Measurements from ENCODE around the gene TBCEL. TPM values are rescaled to one million over a fixed set of nuclear protein-coding genes. Genes with fewer than 3 reads are reported as not detected.

Gene TBCEL
- total and polyA plus RNA-seq, 11 donors: 3.0 to 40.5 (median 25.4) TPM

DNA sequence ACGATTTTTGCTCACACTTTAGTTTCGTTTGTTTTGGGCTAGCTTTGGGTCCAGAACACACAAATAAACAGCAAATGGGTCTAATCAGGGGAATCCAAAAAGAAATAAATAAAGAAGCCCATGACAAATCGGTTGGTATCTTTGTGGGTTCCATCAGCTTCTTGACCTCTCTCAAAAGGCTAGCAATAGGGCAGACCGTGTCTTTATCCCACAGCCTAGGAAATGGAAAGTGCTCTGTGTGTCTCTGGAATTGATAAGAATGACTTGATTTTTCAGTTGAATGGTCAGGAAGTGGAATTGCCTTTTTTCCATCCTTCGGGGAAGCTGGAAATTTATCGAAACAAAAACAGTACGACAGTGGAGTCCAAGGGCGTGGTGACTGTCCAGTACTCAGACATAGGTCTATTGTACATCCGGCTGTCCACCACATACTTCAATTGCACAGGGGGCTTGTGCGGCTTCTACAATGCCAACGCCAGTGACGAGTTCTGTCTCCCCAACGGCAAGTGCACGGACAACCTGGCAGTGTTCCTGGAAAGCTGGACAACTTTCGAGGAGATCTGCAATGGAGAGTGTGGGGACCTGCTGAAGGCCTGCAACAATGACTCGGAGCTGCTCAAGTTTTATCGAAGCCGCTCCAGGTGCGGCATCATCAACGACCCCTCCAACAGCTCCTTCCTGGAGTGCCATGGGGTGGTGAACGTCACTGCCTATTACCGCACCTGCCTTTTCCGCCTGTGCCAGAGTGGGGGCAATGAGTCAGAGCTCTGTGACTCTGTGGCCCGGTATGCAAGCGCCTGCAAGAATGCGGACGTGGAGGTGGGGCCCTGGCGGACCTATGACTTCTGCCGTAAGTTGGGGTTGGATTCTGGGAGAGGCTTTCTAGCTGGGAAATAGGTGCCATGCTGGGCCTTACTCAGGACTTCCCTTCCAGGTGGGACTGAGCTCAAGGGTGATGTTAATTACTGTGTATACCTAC, 105.7 kb downstream of the TBCEL start:
- H3K4me3 ChIP-seq: no peak overlapping the region
- no peak for DNase-seq
- intact Hi-C loops (cut with DNase I): no loop called here
- peaks cover 0 to 3% (median 0%) of the 10 kb centered on the region in 9 donors for H3K36me3 ChIP-seq
- ATAC-seq: peak in 1 of 4 donors; percentile 36
- TF ChIP-seq, protein P1, sequence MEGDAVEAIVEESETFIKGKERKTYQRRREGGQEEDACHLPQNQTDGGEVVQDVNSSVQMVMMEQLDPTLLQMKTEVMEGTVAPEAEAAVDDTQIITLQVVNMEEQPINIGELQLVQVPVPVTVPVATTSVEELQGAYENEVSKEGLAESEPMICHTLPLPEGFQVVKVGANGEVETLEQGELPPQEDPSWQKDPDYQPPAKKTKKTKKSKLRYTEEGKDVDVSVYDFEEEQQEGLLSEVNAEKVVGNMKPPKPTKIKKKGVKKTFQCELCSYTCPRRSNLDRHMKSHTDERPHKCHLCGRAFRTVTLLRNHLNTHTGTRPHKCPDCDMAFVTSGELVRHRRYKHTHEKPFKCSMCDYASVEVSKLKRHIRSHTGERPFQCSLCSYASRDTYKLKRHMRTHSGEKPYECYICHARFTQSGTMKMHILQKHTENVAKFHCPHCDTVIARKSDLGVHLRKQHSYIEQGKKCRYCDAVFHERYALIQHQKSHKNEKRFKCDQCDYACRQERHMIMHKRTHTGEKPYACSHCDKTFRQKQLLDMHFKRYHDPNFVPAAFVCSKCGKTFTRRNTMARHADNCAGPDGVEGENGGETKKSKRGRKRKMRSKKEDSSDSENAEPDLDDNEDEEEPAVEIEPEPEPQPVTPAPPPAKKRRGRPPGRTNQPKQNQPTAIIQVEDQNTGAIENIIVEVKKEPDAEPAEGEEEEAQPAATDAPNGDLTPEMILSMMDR (IDR thresholded peaks at IDR 0.05): no peak
- TF ChIP-seq POLR2A (IDR thresholded peaks at IDR 0.05): no peak
- no peaks in the 10 kb centered on the region for H3K9me3 ChIP-seq
- H3K27me3 ChIP-seq: no peaks in the 10 kb centered on the region
- H3K4me1 ChIP-seq: peaks cover 0 to 4% (median 1%) of the 10 kb centered on the region in 12 donors
- WGBS, 4 donors: 83 to 87% (median 83%) methylated on average over 25 to 29 of the region's 29 CpGs
- no peak overlapping the region for H3K27ac ChIP-seq

DNA sequence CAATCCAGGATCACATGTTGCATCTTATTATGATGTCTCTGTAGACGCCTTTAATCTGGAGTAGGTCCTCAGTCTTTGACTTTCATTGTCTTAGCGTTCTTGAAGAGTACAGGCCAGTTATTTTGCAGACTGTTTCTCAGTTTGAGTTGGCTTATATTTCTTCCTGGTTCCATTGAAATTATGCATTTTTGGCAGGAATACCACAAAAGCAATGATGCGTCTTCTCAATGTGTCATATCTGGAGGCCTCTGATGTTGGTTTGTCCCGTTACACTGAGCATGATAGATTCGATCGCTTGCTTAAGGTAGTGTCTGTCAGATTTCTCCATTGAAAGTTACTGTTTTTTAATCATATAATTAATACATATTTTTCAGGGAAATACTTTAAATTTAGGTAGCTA, 107.8 kb downstream of the TBCEL start:
- no peak overlapping the region for H3K4me3 ChIP-seq
- no peak overlapping the region for H3K27ac ChIP-seq
- TF ChIP-seq, protein P1 (IDR thresholded peaks at IDR 0.05): no peak
- intact Hi-C loops (cut with DNase I): no loop called here
- no peak for ATAC-seq
- 78 to 88% (median 87%) methylated on average over 6 of the region's 6 CpGs for WGBS, 4 donors
- H3K9me3 ChIP-seq: no peaks in the 10 kb centered on the region
- peaks cover 0 to 14% (median 3%) of the 10 kb centered on the region in 12 donors for H3K4me1 ChIP-seq
- H3K36me3 ChIP-seq: peaks cover 0 to 3% (median 0%) of the 10 kb centered on the region in 9 donors
- H3K27me3 ChIP-seq: no peaks in the 10 kb centered on the region
- DNase-seq: no peak

DNA sequence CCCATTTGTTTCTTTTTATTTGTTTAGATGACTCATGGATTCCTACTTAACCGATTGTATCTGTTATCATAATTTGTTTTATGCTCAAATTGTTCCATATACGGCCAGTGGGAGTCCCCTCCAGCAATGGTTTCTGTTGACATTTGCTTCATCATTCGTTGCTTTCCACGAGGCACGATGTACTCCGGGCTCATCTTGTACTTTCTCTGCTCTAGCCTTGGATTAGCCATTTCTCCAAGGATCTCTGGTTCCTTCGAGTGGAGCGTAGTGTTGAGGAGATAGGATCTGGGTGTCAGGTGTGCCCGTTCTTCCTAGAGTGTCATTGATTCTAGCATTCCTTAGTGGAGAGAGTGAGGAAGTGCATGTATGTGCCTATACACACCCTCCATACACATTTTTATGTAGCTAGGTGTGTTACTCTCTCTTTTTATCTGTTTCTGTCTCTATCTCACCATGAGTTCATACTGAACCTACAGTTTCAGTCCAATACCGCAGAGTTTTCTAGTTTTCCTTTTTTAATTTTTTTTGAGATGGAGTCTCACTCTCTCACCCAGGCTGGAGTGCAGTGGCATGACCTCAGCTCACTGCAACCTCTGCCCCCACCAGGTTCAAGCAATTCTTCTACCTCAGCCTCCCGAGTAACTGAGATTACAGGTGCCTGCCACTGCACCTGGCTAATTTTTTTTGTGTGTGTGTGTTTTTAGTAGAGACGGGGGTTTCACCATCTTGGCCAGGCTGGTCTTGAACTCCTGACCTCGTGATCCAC, 108.5 kb downstream of the TBCEL start:
- Histone ChIP-seq H3K4me1 (peaks cover 0 to 14% (median 3%) of the 10 kb centered on the region in 12 donors), H3K27me3 (no peaks in the 10 kb centered on the region), H3K27ac (no peak overlapping the region), H3K4me3 (no peak overlapping the region), H3K36me3 (peaks cover 0 to 3% (median 0%) of the 10 kb centered on the region in 9 donors), H3K9me3 (no peaks in the 10 kb centered on the region)
- no peak for DNase-seq
- WGBS, 4 donors: 79 to 88% (median 80%) methylated on average over 13 of the region's 13 CpGs
- ATAC-seq: no peak
- intact Hi-C loops (cut with DNase I): no loop called here
- TF ChIP-seq, protein P1 (IDR thresholded peaks at IDR 0.05): no peak
- no peak for TF ChIP-seq POLR2A (IDR thresholded peaks at IDR 0.05)
